SU-DHL-6 (cell line): ENCODE measurements around the gene GNAO1.

Experiments used
- H2AFZ ChIP-seq: fragments of 200-600 bp; sonication (generic); 2 replicates; pipeline ENCODE4 v1.6.1; 2014; ENCODE audit warnings: low read depth, mild to moderate bottlenecking, moderate library complexity, mixed read lengths, antibody characterized with exemption, low read length; ENCODE audit not compliant: severe bottlenecking
- H3F3A ChIP-seq: fragments of 200-600 bp; shearing (Covaris generic); 2 replicates; pipeline ENCODE4 v1.6.0; 2016; ENCODE audit warnings: antibody characterized with exemption, mild to moderate bottlenecking; ENCODE audit not compliant: insufficient read depth
- H3K27ac ChIP-seq: fragments of 200-600 bp; sonication (generic); 2 replicates; pipeline ENCODE4 v1.5.1; 2016; ENCODE audit warnings: low read depth, mild to moderate bottlenecking, low read length, moderate library complexity, mixed read lengths
- H3K27me3 ChIP-seq: fragments of 200-600 bp; sonication (generic), shearing (Covaris generic); 2 replicates; pipeline ENCODE4 v1.6.0; 2014; ENCODE audit warnings: mild to moderate bottlenecking, low read length
- H3K36me3 ChIP-seq: fragments of 200-600 bp; sonication (generic); 2 replicates; pipeline ENCODE4 v1.6.1; 2014; ENCODE audit warnings: mild to moderate bottlenecking, low read length, mixed read lengths
- H3K4me2 ChIP-seq: fragments of 300-600, 200-600 bp; shearing (Covaris generic), sonication (generic); 2 replicates; pipeline ENCODE4 v1.6.0; 2014; ENCODE audit warnings: low read length, low read depth, mild to moderate bottlenecking; ENCODE audit not compliant: poor library complexity, severe bottlenecking
- H3K4me3 ChIP-seq: fragments of 200-600 bp; sonication (generic); 2 replicates; pipeline ENCODE4 v1.5.1; 2014; ENCODE audit warnings: antibody characterized with exemption, low read length, mild to moderate bottlenecking, mixed read lengths; ENCODE audit not compliant: insufficient read depth, poor library complexity, severe bottlenecking
- H3K79me2 ChIP-seq: fragments of 200-600 bp; sonication (generic); 2 replicates; pipeline ENCODE4 v1.6.1; 2014; ENCODE audit warnings: mild to moderate bottlenecking, low read length, moderate library complexity; ENCODE audit not compliant: insufficient read depth
- H3K9ac ChIP-seq: fragments of 200-600 bp; sonication (generic); 2 replicates; pipeline ENCODE4 v1.7.0; 2014; ENCODE audit warnings: mild to moderate bottlenecking, low read length
- H3K9me2 ChIP-seq: fragments of 200-600 bp; sonication (generic); replicated peaks from 2 replicates; pipeline ENCODE4 v1.6.1; 2014; ENCODE audit warnings: low read length; ENCODE audit not compliant: insufficient read depth
- H3K9me3 ChIP-seq: fragments of 200-600 bp; sonication (generic); 2 replicates; pipeline ENCODE4 v1.6.1; 2014; ENCODE audit warnings: low read length, mixed read lengths; ENCODE audit not compliant: insufficient read depth
- H4K20me1 ChIP-seq: fragments of 200-600 bp; sonication (generic); 2 replicates; pipeline ENCODE4 v1.6.1; 2014; ENCODE audit warnings: low read depth, mild to moderate bottlenecking, antibody characterized with exemption, low read length, moderate library complexity, mixed read lengths
- CTCF ChIP-seq: fragments of 200-600 bp; sonication (generic); IDR thresholded peaks from one replicate; pipeline ENCODE4 v1.5.1; 2017; ENCODE audit warnings: antibody characterized with exemption, mild to moderate bottlenecking, low read length, moderate library complexity; ENCODE audit not compliant: insufficient read depth, poor library complexity, severe bottlenecking
- EZH2phosphoT487 ChIP-seq: fragments of 200-600 bp; sonication (generic), shearing (Covaris generic); conservative IDR thresholded peaks from 2 replicates; pipeline ENCODE4 v1.6.1; 2018; ENCODE audit warnings: mild to moderate bottlenecking, antibody characterized with exemption, low read length, moderate library complexity, mixed read lengths

The GNAO1 gene

GRCh38 chr16:56360117-56361008, 169.1 kb downstream of the GNAO1 start:
- Histone ChIP-seq H3K4me3 (no peak overlapping the region), H4K20me1 (no peaks in the 10 kb centered on the region), H3K9me2 (no peaks in the 10 kb centered on the region), H3F3A (no peaks in the 10 kb centered on the region; the same call in 1 of the 2 replicates), H3K4me2 (no peak overlapping the region), H3K36me3 (no peaks in the 10 kb centered on the region; the same call in 1 of the 2 replicates), H3K9me3 (no peaks in the 10 kb centered on the region), H3K27me3 (no peaks in the 10 kb centered on the region), H3K27ac (no peak overlapping the region), H3K79me2 (no peaks in the 10 kb centered on the region), H3K9ac (no peak overlapping the region), H2AFZ (no peak overlapping the region)
- no peak for TF ChIP-seq EZH2phosphoT487
- TF ChIP-seq CTCF, result no peak

GRCh38 chr16:56362057-56362655, 170.9 kb downstream of the GNAO1 start:
- H3F3A ChIP-seq, result no peaks in the 10 kb centered on the region; the same call in 1 of the 2 replicates

GRCh38 chr16:56362706-56363105, 171.4 kb downstream of the GNAO1 start:
- H3K36me3 ChIP-seq, result no peaks in the 10 kb centered on the region; the same call in 1 of the 2 replicates
- no peak overlapping the region for H2AFZ ChIP-seq
- no peaks in the 10 kb centered on the region for H3K27me3 ChIP-seq
- H3K27ac ChIP-seq, result no peak overlapping the region
- H3F3A ChIP-seq, result no peaks in the 10 kb centered on the region; the same call in 1 of the 2 replicates
- H3K79me2 ChIP-seq, result no peaks in the 10 kb centered on the region
- TF ChIP-seq EZH2phosphoT487 (no peak), CTCF (no peak)
- H3K4me3 ChIP-seq, result no peak overlapping the region
- H3K9ac ChIP-seq, result no peak overlapping the region
- no peaks in the 10 kb centered on the region for H3K9me2 ChIP-seq
- H4K20me1 ChIP-seq, result no peaks in the 10 kb centered on the region
- H3K4me2 ChIP-seq, result no peak overlapping the region
- H3K9me3 ChIP-seq, result no peaks in the 10 kb centered on the region

More at GRCh38 chr16:56362057-56362655, 170.9 kb downstream of the GNAO1 start:
- H3K27ac ChIP-seq, result no peak overlapping the region
- H3K9ac ChIP-seq, result no peak overlapping the region
- no peak overlapping the region for H3K4me2 ChIP-seq
- H3K36me3 ChIP-seq, result no peaks in the 10 kb centered on the region; the same call in 1 of the 2 replicates
- no peaks in the 10 kb centered on the region for H4K20me1 ChIP-seq
- no peaks in the 10 kb centered on the region for H3K79me2 ChIP-seq
- no peak overlapping the region for H3K4me3 ChIP-seq
- no peaks in the 10 kb centered on the region for H3K9me2 ChIP-seq
- H3K9me3 ChIP-seq, result no peaks in the 10 kb centered on the region
- no peaks in the 10 kb centered on the region for H3K27me3 ChIP-seq
- H2AFZ ChIP-seq, result no peak overlapping the region
- no peak for TF ChIP-seq EZH2phosphoT487
- TF ChIP-seq CTCF, result no peak
